Right lobe of liver (tissue), 4 donors: ENCODE results near the gene LYST.

ENCODE experiments used
- POLR2A ChIP-seq: fragments of 450-650 bp; IDR thresholded peaks from one replicate; pipeline ENCODE4 v1.6.1; 2017; ENCODE audit warnings: antibody characterized with exemption, mild to moderate bottlenecking
- TF ChIP-seq, protein P1 (sequence below), 4 donors: fragments of 200-600 bp in 3 of 4; fragments of 450-650 bp in 1 of 4; IDR thresholded peaks; one replicate each; pipeline versions ENCODE4 v1.5.1 to v1.8.0; 2016 to 2022; ENCODE audit warnings: antibody characterized with exemption in 4 of 4, mild to moderate bottlenecking in 2 of 4
- donor health status: DM: no; HTN: no; CAD: no.
- donor health status: DM: no; HTN: no; CAD: no.
- donor health status: DM: no; HTN: yes; CAD: no.

DNA sequence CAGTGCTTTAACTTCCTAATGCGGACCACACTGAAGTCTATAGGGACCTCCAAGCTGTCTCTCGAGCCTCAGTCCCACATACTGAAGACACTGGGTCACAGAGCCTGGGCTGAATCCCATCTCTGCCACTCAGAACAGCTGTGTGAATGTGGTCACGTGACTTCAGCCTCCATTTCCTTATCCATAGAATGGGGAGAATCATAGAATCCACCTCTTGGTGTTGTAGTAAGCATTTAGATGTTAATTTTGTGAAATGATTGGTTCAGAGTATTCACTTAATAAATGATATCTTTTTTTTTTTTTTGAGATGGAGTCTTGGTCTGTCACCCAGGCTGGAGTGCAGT, 41.2 kb upstream of the LYST start:
- TF ChIP-seq, protein P1, sequence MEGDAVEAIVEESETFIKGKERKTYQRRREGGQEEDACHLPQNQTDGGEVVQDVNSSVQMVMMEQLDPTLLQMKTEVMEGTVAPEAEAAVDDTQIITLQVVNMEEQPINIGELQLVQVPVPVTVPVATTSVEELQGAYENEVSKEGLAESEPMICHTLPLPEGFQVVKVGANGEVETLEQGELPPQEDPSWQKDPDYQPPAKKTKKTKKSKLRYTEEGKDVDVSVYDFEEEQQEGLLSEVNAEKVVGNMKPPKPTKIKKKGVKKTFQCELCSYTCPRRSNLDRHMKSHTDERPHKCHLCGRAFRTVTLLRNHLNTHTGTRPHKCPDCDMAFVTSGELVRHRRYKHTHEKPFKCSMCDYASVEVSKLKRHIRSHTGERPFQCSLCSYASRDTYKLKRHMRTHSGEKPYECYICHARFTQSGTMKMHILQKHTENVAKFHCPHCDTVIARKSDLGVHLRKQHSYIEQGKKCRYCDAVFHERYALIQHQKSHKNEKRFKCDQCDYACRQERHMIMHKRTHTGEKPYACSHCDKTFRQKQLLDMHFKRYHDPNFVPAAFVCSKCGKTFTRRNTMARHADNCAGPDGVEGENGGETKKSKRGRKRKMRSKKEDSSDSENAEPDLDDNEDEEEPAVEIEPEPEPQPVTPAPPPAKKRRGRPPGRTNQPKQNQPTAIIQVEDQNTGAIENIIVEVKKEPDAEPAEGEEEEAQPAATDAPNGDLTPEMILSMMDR (IDR thresholded peaks at IDR 0.05): no peak
- no peak for TF ChIP-seq POLR2A
